ENCODE measurements around the gene DYNC1LI2. TPM values are rescaled to one million over a fixed set of nuclear protein-coding genes. Genes with fewer than 3 reads are reported as not detected.

Gene DYNC1LI2
- total and polyA plus RNA-seq, 3 experiments from 2014 or later, result 35.0 to 53.8 (median 50.5) TPM

DNA sequence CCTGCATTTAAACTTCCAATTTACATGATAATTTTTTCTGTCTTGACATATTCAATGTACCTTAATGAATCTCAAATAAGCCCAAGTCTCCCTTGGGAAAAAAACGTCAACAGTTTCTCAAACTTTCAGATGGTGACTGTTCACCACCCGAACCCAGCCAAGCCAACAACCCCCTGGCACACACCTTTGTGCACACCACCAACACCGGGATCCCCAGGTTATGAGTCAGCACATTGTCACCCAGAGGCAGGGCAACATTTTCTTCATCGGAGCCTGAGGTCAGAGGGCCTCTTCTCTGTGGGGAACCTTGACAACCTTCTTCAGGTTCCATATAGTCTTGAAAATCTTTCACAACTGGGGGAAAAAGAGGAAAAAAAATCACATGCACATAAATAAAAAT lies 15.5 kb downstream of the DYNC1LI2 start:
- CTCF ChIA-PET, result interaction anchor here (1.1 to 2.4 kb wide), 4 partner anchors 9 to 127 kb away, joined by 3 to 8 read pairs (median 5); no protein-coding TSS in a partner anchor
- Mint-ChIP-seq H3K27me3 (no peaks in the 10 kb centered on the region), H3K4me3 (no peak overlapping the region), H3K9me3 (no peaks in the 10 kb centered on the region), H3K4me1 (peaks cover 11 to 22% (median 20%) of the 10 kb centered on the region in 3 donors), H3K27ac (no peak overlapping the region), H3K36me3 (peaks cover 4 to 88% (median 20%) of the 10 kb centered on the region in 3 donors)
- peaks cover 60% of the 10 kb centered on the region for H3K36me3 ChIP-seq (ENCODE audit: insufficient read depth, low read length)
- no peaks in the 10 kb centered on the region for H3K27me3 ChIP-seq (ENCODE audit: insufficient read depth, low read length, poor library complexity, severe bottlenecking)
- H3K4me1 ChIP-seq (ENCODE audit: insufficient read depth, low read length), result peaks cover 4% of the 10 kb centered on the region
- no peak overlapping the region for H3K27ac ChIP-seq (ENCODE audit: low read depth, low read length)
- POLR2A ChIA-PET, result no interaction called here
- no peak overlapping the region for H3K4me3 ChIP-seq (ENCODE audit: low read length)
- H3K9me3 ChIP-seq (ENCODE audit: low read length), result no peaks in the 10 kb centered on the region
- DNase-seq, result no peak

DNA sequence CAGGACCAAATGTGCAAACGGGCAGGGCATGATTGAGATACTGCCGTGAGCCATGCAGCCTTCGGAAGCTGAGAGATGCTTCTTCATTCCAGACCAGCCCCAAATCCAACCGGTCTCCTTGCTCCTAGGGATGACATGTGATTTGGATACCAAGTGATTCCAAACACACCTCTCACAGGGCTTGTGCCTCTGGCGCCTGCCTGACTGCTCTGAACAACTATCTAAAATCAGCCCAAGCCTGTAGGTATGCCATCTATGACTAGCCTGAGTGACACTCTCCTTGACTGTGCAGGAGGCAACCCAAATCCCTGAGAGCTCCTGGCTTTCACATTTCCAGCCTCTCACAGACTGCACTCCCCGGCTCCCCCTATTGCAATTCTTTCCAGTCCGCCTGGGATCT lies 20.3 kb downstream of the DYNC1LI2 start:
- Mint-ChIP-seq H3K27ac (peak overlapping the region in 1 of 8 donors; percentile 44), H3K4me1 (peaks cover 6% of the 10 kb centered on the region in 3 donors), H3K27me3 (no peaks in the 10 kb centered on the region), H3K36me3 (peaks cover 9 to 93% (median 22%) of the 10 kb centered on the region in 3 donors), H3K9me3 (no peaks in the 10 kb centered on the region), H3K4me3 (no peak overlapping the region)
- POLR2A ChIA-PET, result no interaction called here
- Histone ChIP-seq H3K27me3 (ENCODE audit: insufficient read depth, low read length, poor library complexity, severe bottlenecking) (no peaks in the 10 kb centered on the region), H3K9me3 (ENCODE audit: low read length) (no peaks in the 10 kb centered on the region), H3K4me3 (ENCODE audit: low read length) (no peak overlapping the region), H3K36me3 (ENCODE audit: insufficient read depth, low read length) (peaks cover 41% of the 10 kb centered on the region), H3K4me1 (ENCODE audit: insufficient read depth, low read length) (no peaks in the 10 kb centered on the region), H3K27ac (ENCODE audit: low read depth, low read length) (no peak overlapping the region)
- DNase-seq, result no peak
- CTCF ChIA-PET, result interaction anchor here (0.9 to 1.5 kb wide), 3 partner anchors 100 to 324 kb away, joined by 3 to 4 read pairs (median 3); partner anchors contain the start of gene NAE1

DNA sequence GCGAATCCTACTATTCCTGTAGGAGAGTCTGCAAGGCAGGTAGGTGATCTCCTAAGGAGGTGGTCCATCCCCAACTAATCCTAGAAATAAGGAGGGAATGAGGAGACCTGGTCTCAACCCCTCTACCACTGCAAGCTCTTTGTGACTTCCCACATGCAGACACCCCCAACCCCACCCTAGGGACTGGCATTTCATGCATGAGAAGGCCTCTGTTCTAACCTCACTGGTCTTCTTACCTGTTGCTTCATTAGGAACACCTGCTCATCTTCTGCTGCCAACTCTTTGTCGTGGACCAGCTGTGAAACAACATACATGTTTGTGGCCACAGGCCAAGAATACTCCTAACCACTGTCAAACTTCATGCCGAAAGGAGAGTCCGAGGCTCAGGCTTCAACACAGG lies 22.6 kb downstream of the DYNC1LI2 start:
- H3K4me3 Mint-ChIP-seq, result no peak overlapping the region
- Histone ChIP-seq H3K36me3 (ENCODE audit: insufficient read depth, low read length) (peaks cover 45% of the 10 kb centered on the region), H3K4me1 (ENCODE audit: insufficient read depth, low read length) (no peaks in the 10 kb centered on the region), H3K27me3 (ENCODE audit: insufficient read depth, low read length, poor library complexity, severe bottlenecking) (no peaks in the 10 kb centered on the region), H3K27ac (ENCODE audit: low read depth, low read length) (no peak overlapping the region), H3K9me3 (ENCODE audit: low read length) (no peaks in the 10 kb centered on the region), H3K4me3 (ENCODE audit: low read length) (no peak overlapping the region)
- ChIA-PET POLR2A (no interaction called here), CTCF (interaction anchor here (0.6 to 4.6 kb wide), 10 partner anchors 9 to 323 kb away, joined by 3 to 26 read pairs (median 4); partner anchors contain the start of genes DYNC1LI2 and NAE1)
- H3K4me1 Mint-ChIP-seq, result peaks cover 6% of the 10 kb centered on the region in 3 donors
- no peaks in the 10 kb centered on the region for H3K27me3 Mint-ChIP-seq
- no peaks in the 10 kb centered on the region for H3K9me3 Mint-ChIP-seq
- H3K27ac Mint-ChIP-seq, result peak overlapping the region in 2 of 8 donors; percentile 36 to 52
- DNase-seq, result no peak
- H3K36me3 Mint-ChIP-seq, result peaks cover 15 to 91% (median 23%) of the 10 kb centered on the region in 3 donors

DNA sequence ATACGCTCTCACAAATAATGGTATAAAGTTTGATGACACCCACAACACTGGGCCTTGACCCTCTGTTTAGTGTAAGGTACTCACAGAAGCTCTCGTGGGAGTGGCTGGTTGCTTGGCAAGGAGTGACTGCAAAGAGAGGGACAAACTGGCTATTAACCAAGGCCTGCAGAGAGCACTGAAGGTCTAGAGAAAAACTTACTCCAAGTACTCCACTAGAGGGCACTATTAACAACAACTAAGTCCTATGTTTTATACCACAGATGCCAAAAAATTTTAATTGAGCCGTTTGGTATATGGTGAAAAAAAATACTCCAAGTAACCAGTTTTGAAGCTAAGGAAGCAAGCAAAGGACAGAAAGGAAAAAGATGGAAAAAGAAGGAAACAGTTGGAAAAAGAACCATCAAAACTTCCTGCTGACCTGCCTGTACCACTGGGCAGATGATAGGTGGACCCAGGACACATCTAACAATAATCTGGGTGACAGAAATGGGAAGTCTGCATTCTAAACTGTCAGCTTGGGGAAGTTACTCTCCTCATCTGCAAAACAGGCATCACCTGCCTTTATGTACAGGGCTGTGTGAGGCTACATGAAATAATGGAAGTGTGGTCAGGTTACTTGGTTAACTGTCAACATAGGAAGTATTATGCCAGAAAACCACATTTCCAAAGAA lies 23.2 kb downstream of the DYNC1LI2 start:
- peaks cover 50% of the 10 kb centered on the region for H3K36me3 ChIP-seq (ENCODE audit: insufficient read depth, low read length)
- H3K27me3 ChIP-seq (ENCODE audit: insufficient read depth, low read length, poor library complexity, severe bottlenecking), result no peaks in the 10 kb centered on the region
- H3K4me3 ChIP-seq (ENCODE audit: low read length), result no peak overlapping the region
- DNase-seq, result peak in 2 of 5 donors; percentile 40
- Mint-ChIP-seq H3K27me3 (no peaks in the 10 kb centered on the region), H3K4me3 (no peak overlapping the region), H3K36me3 (peaks cover 15 to 91% (median 27%) of the 10 kb centered on the region in 3 donors), H3K27ac (peak overlapping the region in 5 of 8 donors; percentile 8 to 89 (median 70)), H3K9me3 (no peaks in the 10 kb centered on the region), H3K4me1 (peaks cover 6% of the 10 kb centered on the region in 3 donors)
- no peaks in the 10 kb centered on the region for H3K4me1 ChIP-seq (ENCODE audit: insufficient read depth, low read length)
- POLR2A ChIA-PET, result no interaction called here
- no peak overlapping the region for H3K27ac ChIP-seq (ENCODE audit: low read depth, low read length)
- no peaks in the 10 kb centered on the region for H3K9me3 ChIP-seq (ENCODE audit: low read length)
- CTCF ChIA-PET, result interaction anchor here (0.6 to 4.6 kb wide), 12 partner anchors 8 to 322 kb away, joined by 3 to 26 read pairs (median 4); partner anchors contain the start of genes DYNC1LI2 and NAE1

- no peak overlapping the region for H3K4me3 Mint-ChIP-seq
- DNase-seq, result no peak
- H3K4me1 Mint-ChIP-seq, result no peaks in the 10 kb centered on the region
- no peaks in the 10 kb centered on the region for H3K27me3 Mint-ChIP-seq
- H3K36me3 ChIP-seq (ENCODE audit: insufficient read depth, low read length), result peaks cover 27% of the 10 kb centered on the region
- H3K27ac Mint-ChIP-seq, result peak overlapping the region in 2 of 8 donors; percentile 42 to 51
- ChIA-PET CTCF (interaction anchor here (1.3 kb wide), 1 partner anchor 20 kb away, joined by 3 read pairs; no protein-coding TSS in a partner anchor), POLR2A (no interaction called here)
- no peaks in the 10 kb centered on the region for H3K9me3 Mint-ChIP-seq
- no peak overlapping the region for H3K4me3 ChIP-seq (ENCODE audit: low read length)
- H3K4me1 ChIP-seq (ENCODE audit: insufficient read depth, low read length), result no peaks in the 10 kb centered on the region
- no peaks in the 10 kb centered on the region for H3K27me3 ChIP-seq (ENCODE audit: insufficient read depth, low read length, poor library complexity, severe bottlenecking)
- H3K9me3 ChIP-seq (ENCODE audit: low read length), result no peaks in the 10 kb centered on the region
- H3K36me3 Mint-ChIP-seq, result peaks cover 6 to 61% (median 16%) of the 10 kb centered on the region in 3 donors
- no peak overlapping the region for H3K27ac ChIP-seq (ENCODE audit: low read depth, low read length)
Observed at GRCh38 chr16:66720766-66721165, 30.6 kb downstream of the DYNC1LI2 start.

DNA sequence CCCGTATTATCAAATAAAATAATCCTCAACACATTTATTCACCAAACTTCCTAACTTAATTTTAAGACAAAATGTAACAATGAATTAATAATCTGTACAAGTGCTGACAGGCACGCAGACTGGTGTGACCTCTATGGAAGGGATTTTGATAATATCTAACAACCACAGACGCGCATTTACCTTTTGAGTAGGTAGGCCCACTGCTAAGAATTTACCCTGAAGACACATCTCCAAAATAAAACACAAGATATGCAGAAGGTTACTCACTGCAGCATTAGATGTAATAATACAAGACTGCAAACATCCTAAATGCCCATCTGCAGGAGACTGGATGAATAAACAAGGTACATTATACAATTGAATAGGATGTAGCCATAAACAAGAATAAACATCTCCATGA lies 32.2 kb downstream of the DYNC1LI2 start:
- Mint-ChIP-seq H3K27me3 (no peaks in the 10 kb centered on the region), H3K9me3 (no peaks in the 10 kb centered on the region), H3K36me3 (peaks cover 2 to 50% (median 16%) of the 10 kb centered on the region in 3 donors), H3K4me3 (no peak overlapping the region), H3K4me1 (no peaks in the 10 kb centered on the region), H3K27ac (no peak overlapping the region)
- no peak overlapping the region for H3K4me3 ChIP-seq (ENCODE audit: low read length)
- peaks cover 15% of the 10 kb centered on the region for H3K36me3 ChIP-seq (ENCODE audit: insufficient read depth, low read length)
- H3K9me3 ChIP-seq (ENCODE audit: low read length), result no peaks in the 10 kb centered on the region
- H3K27me3 ChIP-seq (ENCODE audit: insufficient read depth, low read length, poor library complexity, severe bottlenecking), result no peaks in the 10 kb centered on the region
- CTCF ChIA-PET, result no interaction called here
- POLR2A ChIA-PET, result no interaction called here
- no peaks in the 10 kb centered on the region for H3K4me1 ChIP-seq (ENCODE audit: insufficient read depth, low read length)
- DNase-seq, result no peak
- no peak overlapping the region for H3K27ac ChIP-seq (ENCODE audit: low read depth, low read length)

GRCh38 chr16:66717776-66718175 lies 33.6 kb downstream of the DYNC1LI2 start:
- no peaks in the 10 kb centered on the region for H3K9me3 Mint-ChIP-seq
- H3K4me3 Mint-ChIP-seq, result no peak overlapping the region
- H3K4me1 ChIP-seq (ENCODE audit: insufficient read depth, low read length), result no peaks in the 10 kb centered on the region
- H3K36me3 Mint-ChIP-seq, result peaks cover 0 to 35% (median 5%) of the 10 kb centered on the region in 3 donors
- POLR2A ChIA-PET, result no interaction called here
- CTCF ChIA-PET, result no interaction called here
- H3K27ac ChIP-seq (ENCODE audit: low read depth, low read length), result no peak overlapping the region
- H3K27me3 ChIP-seq (ENCODE audit: insufficient read depth, low read length, poor library complexity, severe bottlenecking), result no peaks in the 10 kb centered on the region
- H3K27ac Mint-ChIP-seq, result no peak overlapping the region
- H3K9me3 ChIP-seq (ENCODE audit: low read length), result no peaks in the 10 kb centered on the region
- H3K36me3 ChIP-seq (ENCODE audit: insufficient read depth, low read length), result peaks cover under 1% of the 10 kb centered on the region
- no peak overlapping the region for H3K4me3 ChIP-seq (ENCODE audit: low read length)
- DNase-seq, result no peak
- no peaks in the 10 kb centered on the region for H3K4me1 Mint-ChIP-seq
- H3K27me3 Mint-ChIP-seq, result no peaks in the 10 kb centered on the region

DNA sequence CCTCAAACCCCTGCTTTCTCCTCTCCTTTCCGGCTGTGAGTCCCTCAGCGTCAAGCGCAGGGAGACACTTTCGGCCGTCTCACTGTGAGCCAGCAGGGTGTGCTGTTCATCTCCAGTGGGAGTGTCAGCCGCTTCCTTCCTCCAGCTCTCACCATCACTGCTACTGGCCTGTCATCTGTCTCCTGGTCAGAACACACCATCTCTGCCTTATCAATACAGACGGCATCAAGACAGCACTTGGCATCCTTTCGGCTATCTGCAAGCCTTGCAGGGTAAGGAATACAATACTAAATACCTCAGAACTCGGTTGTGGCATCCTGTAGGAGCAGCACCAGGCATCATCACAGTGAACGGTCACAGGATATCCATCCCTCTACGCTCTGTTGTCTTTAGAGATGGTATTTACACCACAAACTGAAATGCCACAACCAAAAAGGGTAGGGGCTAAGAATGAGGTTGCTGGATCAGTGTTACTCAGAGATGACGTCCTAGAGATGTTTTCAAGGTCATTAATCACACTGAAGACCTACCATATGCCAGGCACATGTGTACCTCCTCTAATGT lies 34.2 kb downstream of the DYNC1LI2 start:
- ChIA-PET POLR2A (no interaction called here), CTCF (no interaction called here)
- H3K4me3 Mint-ChIP-seq, result no peak overlapping the region
- no peaks in the 10 kb centered on the region for H3K9me3 Mint-ChIP-seq
- no peaks in the 10 kb centered on the region for H3K36me3 ChIP-seq (ENCODE audit: insufficient read depth, low read length)
- H3K4me3 ChIP-seq (ENCODE audit: low read length), result no peak overlapping the region
- peaks cover 0 to 3% of the 10 kb centered on the region in 2 donors for H3K27me3 Mint-ChIP-seq
- H3K4me1 Mint-ChIP-seq, result no peaks in the 10 kb centered on the region
- no peak overlapping the region for H3K27ac ChIP-seq (ENCODE audit: low read depth, low read length)
- H3K4me1 ChIP-seq (ENCODE audit: insufficient read depth, low read length), result no peaks in the 10 kb centered on the region
- no peak for DNase-seq
- no peak overlapping the region for H3K27ac Mint-ChIP-seq
- H3K36me3 Mint-ChIP-seq, result peaks cover 0 to 30% (median 5%) of the 10 kb centered on the region in 3 donors
- H3K27me3 ChIP-seq (ENCODE audit: insufficient read depth, low read length, poor library complexity, severe bottlenecking), result no peaks in the 10 kb centered on the region
- no peaks in the 10 kb centered on the region for H3K9me3 ChIP-seq (ENCODE audit: low read length)

Measured in CD8-positive, alpha-beta memory T cell (primary cell).